ENCODE results near the gene CAMKMT.
A peak's percentile ranks its signal among the peaks of the same experiment; 100 is the strongest.

CAMKMT gene

DNA sequence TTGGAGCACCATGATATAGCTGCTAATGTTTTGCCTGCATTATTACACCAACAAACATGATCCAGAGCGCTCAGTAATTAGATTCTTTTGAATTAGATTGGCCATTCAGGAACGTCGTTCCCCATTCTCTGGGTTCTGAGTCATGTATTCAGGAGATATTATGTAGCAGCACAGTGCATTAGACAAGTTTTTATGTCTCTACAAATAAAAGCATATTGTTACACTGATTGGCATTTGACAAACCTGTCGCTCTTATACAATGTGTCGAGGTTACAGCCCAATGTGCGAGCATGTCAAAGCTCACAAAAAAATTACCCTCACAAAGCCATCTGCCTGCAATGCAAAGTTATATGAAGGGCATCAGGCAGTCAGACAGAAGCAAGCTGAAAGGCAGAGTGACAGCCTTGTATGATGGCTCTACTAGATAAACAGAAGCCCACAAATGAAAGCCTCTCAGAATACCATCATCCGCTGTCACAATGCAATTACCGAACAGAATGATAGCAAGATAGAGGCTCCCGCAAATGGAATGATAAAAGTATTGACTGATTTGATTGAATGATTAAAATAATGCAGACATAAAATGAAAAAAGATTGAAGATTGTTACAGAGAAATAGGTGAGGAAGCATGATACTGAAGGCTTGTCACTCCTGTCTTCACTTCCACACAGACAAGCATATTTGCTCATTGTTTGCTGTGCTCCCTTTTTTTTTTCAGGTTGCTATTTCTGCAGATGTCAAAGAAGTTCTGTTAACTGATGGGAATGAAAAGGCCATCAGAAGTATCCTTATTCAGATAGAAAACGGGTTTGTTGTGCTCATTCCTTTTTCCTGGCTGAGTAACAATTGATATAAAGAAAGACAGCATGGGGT, 345.2 kb downstream of the CAMKMT start:
- no peak for DNase-seq

DNA sequence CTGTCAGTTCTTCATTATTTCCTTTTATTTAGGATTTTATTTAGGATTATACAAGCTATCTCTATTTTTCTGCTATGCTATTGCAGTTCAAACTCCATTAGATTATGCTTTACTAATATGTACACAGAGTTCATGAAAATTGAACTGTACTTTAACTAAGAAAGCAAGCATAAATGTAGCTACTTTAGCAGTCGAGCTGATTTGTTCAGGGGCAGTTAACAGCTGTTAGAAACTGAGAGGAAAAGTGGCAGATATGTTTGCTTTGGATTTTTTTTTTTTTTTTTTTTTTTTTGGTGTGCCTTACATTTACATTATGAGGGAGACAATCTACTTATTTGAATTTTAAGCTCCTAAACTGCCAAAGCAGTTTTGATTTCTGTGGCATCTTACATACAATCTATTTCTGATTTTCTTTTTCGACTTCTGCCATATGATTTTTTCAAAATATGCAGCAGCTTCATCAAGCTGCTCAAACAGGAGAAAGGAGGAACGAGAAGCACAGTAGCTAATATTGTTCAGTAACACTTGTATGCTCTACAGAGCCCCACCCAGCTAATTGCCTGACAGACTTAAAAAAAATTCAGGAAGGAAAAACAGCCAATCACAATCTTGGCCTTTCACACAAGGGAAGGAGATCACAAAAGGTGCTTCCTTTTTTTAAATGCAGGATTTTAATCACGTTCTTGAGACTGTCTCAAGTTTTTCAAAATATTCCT, 346.4 kb downstream of the CAMKMT start:
- DNase-seq = peak; percentile 63

- DNase-seq = no peak
Measured at GRCh38 chr2:44708661-44709000, 346.9 kb downstream of the CAMKMT start.

- DNase-seq = no peak
Measured at GRCh38 chr2:44713170-44713569, 351.4 kb downstream of the CAMKMT start.

DNA sequence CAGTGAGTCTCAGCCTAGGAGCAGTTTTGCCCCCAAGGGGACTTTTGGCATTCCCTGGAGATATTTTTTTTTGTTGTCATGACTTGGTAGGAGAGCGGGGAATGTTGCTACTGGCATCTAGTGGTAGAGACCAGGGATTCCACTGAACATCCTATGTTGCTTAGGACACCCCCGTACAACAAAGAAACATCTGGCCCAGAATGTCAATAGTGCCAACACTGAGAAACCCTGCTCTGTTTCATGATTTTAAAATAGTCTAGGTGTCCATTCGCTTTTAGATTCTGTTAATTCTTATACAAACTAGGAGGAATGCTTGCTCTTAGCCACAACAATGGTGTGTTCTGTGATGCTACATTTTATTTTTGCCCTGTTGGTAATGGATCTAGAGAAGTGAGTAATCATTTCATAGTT, 353.9 kb downstream of the CAMKMT start:
- DNase-seq = peak; percentile 9

DNA sequence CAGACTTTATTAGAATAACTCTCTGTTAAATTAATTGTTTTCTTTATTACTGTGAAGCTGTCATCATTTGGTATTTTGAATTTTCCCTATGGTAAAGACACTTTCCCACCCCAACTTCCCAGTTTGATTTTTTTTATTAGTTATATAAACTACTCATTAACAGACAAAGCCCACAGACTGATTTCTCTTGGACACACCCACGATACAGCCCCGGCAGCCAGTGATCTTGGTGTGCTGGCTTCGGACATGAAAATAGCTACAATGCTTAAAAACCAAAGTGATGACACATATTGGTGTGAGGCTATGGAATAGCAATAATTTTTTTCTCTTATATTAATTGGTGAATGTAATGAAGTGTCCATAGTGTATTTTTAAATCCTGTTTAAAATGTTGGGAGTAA, 354.4 kb downstream of the CAMKMT start:
- no peak for DNase-seq

DNA sequence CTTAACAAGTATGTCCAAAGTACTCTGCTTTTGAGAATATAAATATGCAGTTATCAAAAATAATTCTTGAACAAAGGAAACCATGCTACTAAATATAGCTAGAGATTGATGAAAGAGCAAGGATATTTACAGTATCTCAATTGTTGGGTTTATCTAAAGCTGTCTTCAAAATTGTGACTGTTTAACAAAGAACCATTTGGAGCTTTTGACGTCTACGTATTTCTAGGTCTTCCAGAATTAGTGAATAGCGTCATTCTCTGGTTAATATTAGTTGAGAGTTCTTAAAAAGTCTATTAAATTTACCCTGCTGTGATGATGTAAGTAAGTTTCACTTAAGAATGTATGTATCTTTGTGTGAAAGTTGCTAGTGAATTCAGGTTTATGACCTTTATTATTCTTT, 356.7 kb downstream of the CAMKMT start:
- DNase-seq = no peak

DNA sequence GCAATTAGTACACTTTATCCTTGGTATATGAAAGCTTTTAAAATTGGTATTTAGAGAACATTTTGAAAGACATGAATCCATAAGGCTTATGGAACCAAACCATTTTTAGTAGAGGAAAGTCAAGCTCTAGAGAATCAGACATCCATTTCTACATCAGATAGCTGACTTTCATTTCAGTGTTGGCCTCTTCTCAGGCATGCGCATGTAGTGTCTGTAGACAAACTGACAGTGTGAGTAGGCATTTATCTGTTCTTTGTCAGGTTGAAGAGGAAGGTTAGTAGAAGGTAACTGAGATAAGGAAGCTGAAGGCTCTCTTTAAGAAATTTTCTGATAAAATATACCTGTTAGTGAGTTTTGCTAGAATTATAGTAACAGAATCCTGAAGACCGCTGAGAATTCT, 357.8 kb downstream of the CAMKMT start:
- no peak for DNase-seq

- no peak for DNase-seq
Measured at GRCh38 chr2:44722026-44722625, 360.4 kb downstream of the CAMKMT start.

DNA sequence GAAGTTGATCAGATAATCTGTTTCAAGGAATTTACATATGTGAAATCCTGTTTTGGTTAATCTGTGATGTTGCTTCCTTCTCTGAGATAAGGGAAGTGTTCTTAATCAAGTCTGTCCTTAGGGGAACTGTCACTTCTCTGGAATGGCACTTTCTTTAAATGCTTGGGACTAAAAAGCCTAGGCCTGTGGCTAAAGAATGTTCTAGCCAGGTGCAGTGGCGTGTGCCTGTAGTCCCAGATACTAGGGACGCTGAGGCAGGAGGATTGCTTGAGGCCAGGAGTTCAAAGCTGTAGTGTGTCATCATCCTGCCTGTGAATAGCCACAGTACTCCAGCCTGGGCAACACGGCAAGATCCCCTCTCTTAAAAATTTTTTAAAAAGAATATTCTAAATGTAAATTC, 362.2 kb downstream of the CAMKMT start:
- no peak for DNase-seq

DNA sequence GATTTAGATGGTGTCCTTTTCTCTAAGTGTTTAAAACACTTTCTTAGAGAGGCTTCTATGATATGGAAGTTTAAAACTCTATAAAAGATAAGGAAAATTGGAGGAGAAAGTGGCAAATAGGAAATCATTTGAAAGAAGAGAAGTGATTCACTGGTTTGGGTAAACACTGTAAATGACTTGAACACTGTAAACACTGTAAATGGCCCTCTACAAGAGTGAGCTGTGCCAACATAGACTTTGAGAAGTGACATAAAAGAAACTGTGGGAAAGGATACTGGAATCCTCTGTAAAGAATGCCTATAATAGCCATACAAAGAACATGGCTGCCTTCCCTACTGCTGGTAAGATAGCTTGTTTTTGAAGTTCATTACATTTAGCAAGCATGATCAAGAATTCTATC, 368.8 kb downstream of the CAMKMT start:
- no peak for DNase-seq

DNA sequence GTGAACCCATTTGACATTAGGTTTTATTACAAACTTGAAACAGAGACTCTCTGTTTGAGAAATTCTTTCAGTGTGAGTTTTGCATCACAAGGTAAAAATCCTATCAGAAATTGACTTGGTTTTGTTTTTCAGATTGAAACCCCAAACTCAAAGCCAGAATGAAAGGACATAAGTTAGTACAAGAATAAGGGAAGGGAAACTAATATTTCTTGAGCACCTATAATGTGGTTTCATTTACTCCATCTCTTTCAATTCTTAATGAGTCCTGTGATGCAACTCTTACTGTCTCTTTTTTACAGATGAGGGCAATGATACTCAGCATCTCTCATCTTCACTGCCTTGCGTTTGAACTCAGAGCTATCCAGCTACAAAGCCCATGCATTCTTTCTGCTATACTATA, 369.8 kb downstream of the CAMKMT start:
- no peak for DNase-seq

DNA sequence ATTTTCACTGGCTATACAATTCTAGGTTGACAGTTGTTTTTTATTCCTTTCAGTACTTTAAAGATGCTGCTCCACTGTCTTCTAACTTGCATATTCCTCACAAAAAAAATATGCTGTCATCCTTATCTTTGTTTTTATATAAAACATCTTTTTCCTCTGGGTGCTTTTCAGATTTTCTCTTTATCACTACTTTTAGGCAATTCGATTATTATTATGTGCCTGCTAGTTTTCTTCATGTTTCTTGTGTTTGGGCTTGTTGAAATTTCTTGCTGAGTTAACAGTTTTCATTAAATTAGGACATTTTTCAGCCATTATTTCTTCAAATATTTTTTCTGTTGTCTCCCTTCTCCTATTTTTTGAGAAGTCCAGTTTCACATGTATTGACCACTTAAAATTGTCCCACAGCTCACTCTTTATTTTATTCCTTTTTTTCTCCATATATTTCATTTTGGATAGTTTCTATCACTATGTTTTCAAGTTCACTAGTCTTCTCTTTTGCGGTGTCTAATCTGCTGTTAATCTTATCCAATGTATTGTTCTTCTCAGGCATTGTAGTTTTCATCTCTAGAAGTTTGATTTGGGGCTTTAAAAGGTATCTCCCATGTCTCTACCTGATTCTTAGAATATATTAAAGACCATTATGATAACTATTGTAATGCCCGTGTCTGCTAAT, 374.7 kb downstream of the CAMKMT start:
- no peak for DNase-seq

- no peak for DNase-seq
Measured at GRCh38 chr2:44740678-44741077, 378.9 kb downstream of the CAMKMT start.

DNA sequence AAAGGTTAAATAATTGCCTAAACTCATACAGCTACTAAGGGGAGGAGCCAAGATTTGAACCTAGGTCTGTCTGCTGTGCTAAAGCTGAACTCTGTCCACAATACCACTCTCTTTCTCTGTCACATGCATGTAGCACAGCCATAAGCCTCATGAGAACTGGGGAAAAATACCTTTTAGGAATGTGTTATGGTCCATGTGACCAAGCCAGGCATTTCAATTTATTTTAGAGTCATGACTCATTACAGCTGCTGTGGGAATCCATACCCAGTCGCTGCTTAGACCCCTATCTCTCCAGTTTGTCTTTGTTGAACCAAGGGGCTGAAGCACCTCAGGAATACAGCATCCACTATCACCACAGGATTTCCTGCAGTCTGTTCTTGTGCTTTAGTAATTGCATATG, 379.8 kb downstream of the CAMKMT start:
- no peak for DNase-seq

- DNase-seq = no peak
Measured at GRCh38 chr2:44742057-44742456, 380.3 kb downstream of the CAMKMT start.

DNA sequence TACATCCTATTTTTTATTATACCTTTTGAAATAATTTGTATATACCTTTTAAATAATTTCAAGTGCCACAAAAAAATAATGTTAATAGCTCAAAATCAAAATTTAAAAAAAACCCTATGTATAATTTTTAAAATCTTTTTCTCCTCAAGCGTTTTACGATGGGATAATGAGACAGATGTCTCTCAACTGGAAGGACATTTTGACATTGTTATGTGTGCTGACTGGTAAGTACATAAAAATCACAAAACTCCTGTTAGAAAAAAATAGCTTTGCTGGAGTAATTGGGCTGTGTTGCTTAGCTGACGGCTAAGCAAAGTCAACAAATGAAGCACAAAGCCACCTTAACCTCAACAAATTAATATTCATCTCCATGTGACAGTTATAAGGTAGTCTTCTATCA, 381.7 kb downstream of the CAMKMT start:
- no peak for DNase-seq

DNA sequence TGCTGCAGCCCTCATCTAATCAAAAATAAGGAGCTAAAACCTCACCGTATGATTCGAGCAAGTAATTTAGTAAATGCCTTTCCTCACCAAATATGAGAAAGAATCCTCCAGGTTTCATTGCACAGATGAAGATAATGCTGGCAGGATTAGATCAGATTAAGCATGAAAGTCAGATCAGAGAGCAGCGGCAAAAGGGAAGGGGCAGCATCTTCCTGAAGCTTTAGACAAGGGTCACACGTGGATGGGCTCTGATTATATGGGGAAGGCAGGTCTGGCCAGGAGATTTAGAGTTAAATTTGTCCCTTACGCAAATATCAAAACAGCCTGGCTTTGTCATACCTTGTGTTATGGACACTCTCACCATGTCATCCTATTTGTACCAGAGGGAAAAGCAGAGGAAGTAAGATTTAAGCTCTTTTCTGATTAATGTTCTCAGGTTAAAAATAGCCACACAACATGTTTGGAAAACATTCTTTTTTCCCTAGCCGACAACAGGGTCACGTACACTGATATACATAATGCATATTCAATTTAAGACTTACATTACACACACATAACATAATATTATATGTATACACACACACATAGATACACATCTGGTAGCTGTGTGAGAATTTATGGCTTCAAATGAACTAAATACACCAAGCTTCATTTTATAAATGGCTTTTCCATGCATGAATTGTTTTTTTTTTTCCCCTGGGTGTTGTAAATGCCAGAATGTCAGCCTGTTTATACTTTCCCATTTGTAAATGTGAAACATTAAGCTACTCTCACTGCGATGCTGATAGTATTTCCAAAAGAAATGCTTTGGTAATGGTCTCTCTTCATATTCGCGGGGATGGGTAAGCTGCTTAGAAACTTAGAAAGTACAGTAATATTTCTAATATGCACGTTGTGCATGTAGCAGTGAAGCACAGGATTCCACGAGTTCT, 383.5 kb downstream of the CAMKMT start:
- DNase-seq = no peak

DNA sequence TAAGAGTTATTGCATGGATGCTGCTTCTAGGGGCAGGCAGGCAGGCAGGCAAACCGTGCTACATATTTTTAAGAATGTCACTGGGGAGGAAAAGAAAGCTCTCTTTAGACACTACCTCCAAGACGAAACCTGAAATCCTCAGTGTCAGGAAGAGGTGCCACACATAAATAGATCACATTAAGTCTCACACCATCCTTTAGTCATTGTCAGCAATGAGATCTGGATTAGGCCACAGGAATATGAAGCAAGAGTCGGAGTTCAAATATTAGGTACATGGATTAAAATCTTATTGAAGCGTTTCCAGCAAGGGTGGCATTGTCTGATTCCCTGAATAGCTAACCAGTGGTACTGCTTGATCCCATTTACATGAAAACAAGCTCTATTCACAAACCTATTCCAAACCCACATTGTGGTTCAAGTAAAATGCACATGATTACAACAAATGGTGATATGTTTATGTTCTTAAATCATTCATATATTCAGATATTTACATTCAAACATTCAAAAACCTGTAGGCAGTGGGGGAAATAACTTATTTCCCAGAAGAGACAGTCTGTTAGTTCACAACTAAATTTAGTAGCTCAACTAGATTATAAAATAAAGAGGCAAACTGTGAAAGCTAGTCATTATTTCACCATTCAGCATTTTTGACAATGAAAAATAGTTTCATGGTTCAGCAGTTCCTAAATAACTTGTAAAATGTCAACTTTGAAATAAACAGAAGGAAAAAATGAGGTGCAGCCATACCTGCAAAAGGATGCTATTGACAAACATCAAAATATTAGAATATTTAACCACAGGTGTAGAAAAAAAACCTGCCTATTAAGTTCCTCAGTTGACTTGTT, 384.4 kb downstream of the CAMKMT start:
- DNase-seq = no peak

- no peak for DNase-seq
Measured at GRCh38 chr2:44746856-44747615, 385.3 kb downstream of the CAMKMT start.

DNA sequence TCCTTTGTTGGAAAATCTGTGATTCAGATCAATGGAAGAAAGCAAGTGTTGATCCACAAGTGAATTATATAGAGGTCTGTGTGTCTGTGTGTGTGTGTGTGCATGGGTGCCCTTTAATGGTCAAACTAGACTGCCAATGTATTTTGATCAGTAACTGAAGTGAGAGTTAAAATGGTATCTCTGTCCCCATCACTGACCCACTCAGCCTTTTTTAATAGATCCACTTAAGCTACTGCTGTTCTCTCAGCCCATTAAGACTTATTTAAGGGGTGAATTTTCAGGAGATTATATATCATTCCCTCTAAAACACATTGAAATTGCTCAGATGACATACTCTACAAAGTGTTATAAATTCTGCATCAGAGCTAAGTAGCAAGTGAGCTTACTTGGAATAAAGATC, 386.0 kb downstream of the CAMKMT start:
- DNase-seq = no peak
